ENCODE results near the gene CGREF1.

Gene CGREF1

GRCh38 chr2:27131429-27131828 lies 12.5 kb upstream of the CGREF1 start:
- DNase-seq (ENCODE audit: low read depth): no peak
- TF ChIP-seq CTCF (IDR thresholded peaks at IDR 0.05; ENCODE audit: insufficient read depth, low read depth, low read length, missing control alignments): no peak
- no peak overlapping the region for H3K4me3 ChIP-seq (ENCODE audit: low read depth, low read length)

- no peak for TF ChIP-seq CTCF (IDR thresholded peaks at IDR 0.05; ENCODE audit: insufficient read depth, low read depth, low read length, missing control alignments)
- H3K4me3 ChIP-seq (ENCODE audit: low read depth, low read length): no peak overlapping the region
- DNase-seq (ENCODE audit: low read depth): no peak
Observed at GRCh38 chr2:27130396-27130795, 11.5 kb upstream of the CGREF1 start.

GRCh38 chr2:27128668-27129571 lies 10.0 kb upstream of the CGREF1 start:
- H3K4me3 ChIP-seq (ENCODE audit: low read depth, low read length): no peak overlapping the region
- DNase-seq (ENCODE audit: low read depth): no peak
- no peak for TF ChIP-seq CTCF (IDR thresholded peaks at IDR 0.05; ENCODE audit: insufficient read depth, low read depth, low read length, missing control alignments)

- no peak for DNase-seq (ENCODE audit: low read depth)
- TF ChIP-seq CTCF (IDR thresholded peaks at IDR 0.05; ENCODE audit: insufficient read depth, low read depth, low read length, missing control alignments): no peak
- H3K4me3 ChIP-seq (ENCODE audit: low read depth, low read length): no peak overlapping the region
Observed at GRCh38 chr2:27127883-27128667, 9.1 kb upstream of the CGREF1 start.

- no peak overlapping the region for H3K4me3 ChIP-seq (ENCODE audit: low read depth, low read length)
- no peak for TF ChIP-seq CTCF (IDR thresholded peaks at IDR 0.05; ENCODE audit: insufficient read depth, low read depth, low read length, missing control alignments)
- no peak for DNase-seq (ENCODE audit: low read depth)
Observed at GRCh38 chr2:27126252-27126710, 7.4 kb upstream of the CGREF1 start.

- TF ChIP-seq CTCF (IDR thresholded peaks at IDR 0.05; ENCODE audit: insufficient read depth, low read depth, low read length, missing control alignments): no peak
- no peak for DNase-seq (ENCODE audit: low read depth)
- H3K4me3 ChIP-seq (ENCODE audit: low read depth, low read length): no peak overlapping the region
Observed at GRCh38 chr2:27125104-27125503, 6.2 kb upstream of the CGREF1 start.

All from GM12865 (cell line).